Measurements from ENCODE around the gene DEAF1. TPM values are rescaled to one million over a fixed set of nuclear protein-coding genes. Genes with fewer than 3 reads are reported as not detected.

DEAF1 gene
- total and polyA plus RNA-seq, 2 experiments from 2014 or later, result 42.6 to 47.8 TPM

- TF ChIP-seq EZH2phosphoT487 (IDR thresholded peaks at IDR 0.05; ENCODE audit: unreplicated experiment) (no peak), CREB1 (CRISPR knock-in tag; IDR thresholded peaks at IDR 0.05; ENCODE audit: low read depth) (no peak), CTCF (conservative IDR thresholded peaks at IDR 0.05; ENCODE audit: low read depth in 2 of 2) (no peak), ETS1 (IDR thresholded peaks at IDR 0.05) (no peak), JUNB (IDR thresholded peaks at IDR 0.05; ENCODE audit: unreplicated experiment) (no peak), EZH2 (IDR thresholded peaks at IDR 0.05; ENCODE audit: low read depth, unreplicated experiment) (no peak)
Observed at GRCh38 chr11:724778-725386, 29.9 kb upstream of the DEAF1 start (continued).

- Mint-ChIP-seq H3K9me3 (no peaks in the 10 kb centered on the region; the same call in 2 of the 3 replicates), H3K36me3 (ENCODE audit: low read depth) (no peaks in the 10 kb centered on the region), H3K27ac (no peak overlapping the region), H3K27me3 (ENCODE audit: insufficient read depth, low read depth, poor library complexity) (peaks cover 19% of the 10 kb centered on the region), H3K4me3 (0 out of 3 replicates have a peak overlapping the region, but pooled peaks have one; percentile 6), H3K4me1 (peaks cover 9% of the 10 kb centered on the region; the same call in 2 of the 3 replicates)
- H3K79me2 ChIP-seq (replicated peaks; ENCODE audit: insufficient read depth), result no peaks in the 10 kb centered on the region
- H3K4me2 ChIP-seq, result no peak overlapping the region
- 0 out of 2 replicates have a peak, but pooled peaks cover 20% of the 10 kb centered on the region for H3F3A ChIP-seq (replicated peaks; ENCODE audit: low read depth)
- H4K20me1 ChIP-seq (replicated peaks; ENCODE audit: insufficient read depth), result no peaks in the 10 kb centered on the region
- ATAC-seq (no peak), DNase-seq (ENCODE audit: low spot score) (peak; percentile 55)
- TF ChIP-seq NANOG (IDR thresholded peaks at IDR 0.05; ENCODE audit: borderline replicate concordance), result no peak
- TF ChIP-seq ZNF462 (CRISPR knock-in tag; IDR thresholded peaks at IDR 0.05), result no peak
- no peaks in the 10 kb centered on the region for H3K36me3 ChIP-seq (ENCODE audit: insufficient read depth)
- H3K9me2 ChIP-seq (ENCODE audit: insufficient read depth), result no peaks in the 10 kb centered on the region
- H3K27ac ChIP-seq (ENCODE audit: low read depth), result no peak overlapping the region
- H2AFZ ChIP-seq, result no peak overlapping the region
- no peaks in the 10 kb centered on the region for H3K27me3 ChIP-seq (ENCODE audit: insufficient read depth)
- no peak overlapping the region for H3K4me3 ChIP-seq
- H3K4me1 ChIP-seq (ENCODE audit: insufficient read depth), result peaks cover 6% of the 10 kb centered on the region
Observed at GRCh38 chr11:724049-724777, 29.2 kb upstream of the DEAF1 start.

All from GM23338 (cell line).